GM21423 (cell line): ENCODE results near the gene THPO.

ENCODE experiments used
- ATAC-seq: cut with Tn5 transposase; IDR thresholded peaks from one replicate; pipeline ENCODE4 v1.9.1; 2021; ENCODE audit warnings: mild to moderate bottlenecking, moderate library complexity; ENCODE audit not compliant: unreplicated experiment

Gene THPO

DNA sequence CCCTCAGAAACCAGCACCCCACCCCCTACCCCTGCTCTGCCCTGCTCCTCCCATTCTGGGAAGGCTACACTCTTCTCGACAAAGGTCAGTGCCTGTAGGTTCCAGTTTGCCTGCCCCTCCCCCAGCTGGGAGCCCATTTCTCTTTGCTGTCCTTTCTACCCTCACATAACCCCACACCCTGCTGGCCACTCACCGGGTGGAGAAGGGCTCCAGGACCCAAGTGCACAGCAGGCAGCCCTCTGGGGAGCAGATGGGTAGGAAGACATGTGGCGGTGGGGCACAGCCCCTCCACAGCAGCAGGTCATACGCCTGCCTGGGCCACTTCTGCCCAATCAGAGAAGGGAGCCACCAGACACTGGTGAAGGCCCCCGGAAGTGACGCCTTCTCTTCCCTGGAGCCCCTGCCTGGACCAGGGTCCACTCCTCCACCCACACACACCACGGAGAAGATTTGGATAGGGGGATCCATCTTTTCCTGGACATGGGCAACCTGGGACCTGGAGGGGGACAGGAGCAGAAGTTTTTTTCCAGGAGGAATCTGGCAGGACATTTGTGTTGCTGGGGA is at the start of gene THPO:
TSS of gene THPO (minus strand) at position 326 of the 564 bp plus-strand sequence. CDS start 1,948 bp downstream, outside the sequence.
- ATAC-seq: no peak

DNA sequence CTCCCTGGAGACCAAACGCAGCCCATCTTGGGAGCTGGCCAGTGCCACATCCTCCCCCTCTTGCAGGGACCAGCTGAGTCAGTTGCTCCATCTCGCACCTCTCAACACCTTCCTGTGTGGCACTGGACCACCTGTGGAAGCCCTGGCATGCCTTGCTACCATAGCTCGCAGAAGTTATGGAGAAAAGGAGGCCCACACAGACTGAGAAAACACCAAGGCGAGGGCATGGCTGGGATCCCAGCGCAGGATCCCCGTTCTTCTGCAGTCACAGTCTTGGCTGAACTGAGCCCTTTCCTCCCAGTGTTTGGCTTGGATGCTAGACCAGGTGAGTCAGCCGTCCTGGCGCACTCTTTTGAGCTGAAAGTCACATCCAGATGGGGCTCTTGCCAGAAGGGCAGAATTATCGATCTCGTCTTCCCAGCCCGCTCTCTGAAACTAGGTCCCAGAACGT is 48.7 kb upstream of the THPO start:
- no peak for ATAC-seq

DNA sequence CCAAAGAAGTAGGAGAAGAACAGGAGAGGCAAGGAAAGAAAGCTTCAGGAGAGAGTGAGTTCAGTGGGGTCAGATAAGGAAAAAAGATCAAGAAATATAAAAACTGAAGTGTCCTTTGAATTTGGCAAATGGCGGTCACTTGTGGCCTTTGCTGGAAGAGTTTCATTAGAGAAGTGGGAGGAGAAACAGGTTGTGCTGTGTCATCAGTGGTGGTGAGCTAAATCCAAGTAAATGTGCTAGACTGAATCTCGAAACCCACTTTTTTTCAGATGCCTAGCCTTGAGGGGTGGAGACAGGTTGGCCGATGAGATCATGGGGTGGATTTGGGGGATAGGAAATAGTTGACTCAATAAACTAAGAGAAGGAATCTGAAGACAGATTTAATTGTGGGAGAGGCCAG is 45.6 kb upstream of the THPO start:
- no peak for ATAC-seq

DNA sequence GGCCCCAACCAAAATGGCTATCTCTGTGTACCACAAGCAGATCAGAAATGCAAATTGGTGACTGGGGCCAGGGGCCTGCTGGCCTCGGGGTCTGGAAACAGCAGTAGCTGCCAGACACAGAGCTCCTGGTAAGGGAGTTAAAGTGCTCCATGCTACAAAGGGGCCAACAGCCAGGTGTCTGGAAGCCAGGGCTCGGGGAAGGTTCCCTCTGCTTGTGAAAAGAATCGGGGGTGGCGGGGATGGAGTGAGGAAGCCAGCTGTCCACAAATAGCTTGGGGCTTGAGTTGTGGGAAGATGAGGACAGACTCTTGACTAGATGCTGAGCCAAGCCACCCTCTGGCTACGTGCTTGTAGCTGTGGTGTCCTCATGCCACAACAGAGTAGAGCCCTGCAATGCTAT is 41.2 kb upstream of the THPO start:
- no peak for ATAC-seq

DNA sequence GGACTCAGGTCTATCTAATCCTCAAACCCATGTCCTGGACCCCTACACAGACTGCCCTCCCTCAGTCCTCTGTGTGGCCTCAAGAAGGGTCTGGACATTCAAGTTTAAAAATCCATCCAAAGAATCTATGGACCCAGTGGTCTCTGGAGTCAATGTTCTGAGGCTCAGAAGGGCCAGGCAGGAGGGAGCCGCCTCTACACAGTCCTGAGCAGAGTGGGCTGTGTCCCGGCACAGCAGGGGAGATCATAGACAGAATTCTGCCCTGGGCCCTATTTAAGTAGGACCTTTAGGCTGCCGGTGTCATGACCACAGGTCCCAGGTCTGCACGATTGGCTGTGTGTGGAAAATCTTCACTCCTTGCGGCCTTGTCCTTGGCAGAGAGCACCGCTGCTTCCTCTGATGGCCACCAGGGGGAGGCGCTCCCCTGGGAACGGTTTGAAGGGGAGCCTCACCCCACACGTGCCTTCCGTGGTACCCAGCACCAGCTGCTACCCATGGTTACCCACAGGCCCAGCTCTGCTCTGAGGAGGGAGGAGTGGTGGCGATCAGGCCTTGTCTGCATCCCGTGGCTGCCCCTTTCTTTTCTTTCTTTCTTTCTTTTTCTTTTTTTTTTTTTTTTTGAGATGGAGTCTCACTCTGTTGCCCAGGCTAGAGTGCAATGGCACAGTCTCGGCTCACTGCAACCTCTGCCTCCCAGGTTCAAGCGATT is 39.8 kb upstream of the THPO start:
- ATAC-seq: peak; percentile 84

DNA sequence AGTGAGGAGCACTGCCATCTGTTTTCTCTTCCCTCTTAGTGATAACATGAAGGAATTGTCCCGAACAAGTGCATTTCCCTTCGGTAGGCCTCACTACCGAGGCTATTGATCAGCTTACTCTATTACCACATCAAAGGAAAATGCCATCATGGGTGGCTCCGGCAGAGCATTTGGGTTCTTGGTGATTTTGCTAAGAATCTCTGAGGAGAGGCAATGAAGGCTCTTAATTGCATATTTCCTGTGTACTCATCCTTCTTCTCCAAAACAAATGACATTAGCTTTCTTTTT is 37.1 kb upstream of the THPO start:
- ATAC-seq: no peak

DNA sequence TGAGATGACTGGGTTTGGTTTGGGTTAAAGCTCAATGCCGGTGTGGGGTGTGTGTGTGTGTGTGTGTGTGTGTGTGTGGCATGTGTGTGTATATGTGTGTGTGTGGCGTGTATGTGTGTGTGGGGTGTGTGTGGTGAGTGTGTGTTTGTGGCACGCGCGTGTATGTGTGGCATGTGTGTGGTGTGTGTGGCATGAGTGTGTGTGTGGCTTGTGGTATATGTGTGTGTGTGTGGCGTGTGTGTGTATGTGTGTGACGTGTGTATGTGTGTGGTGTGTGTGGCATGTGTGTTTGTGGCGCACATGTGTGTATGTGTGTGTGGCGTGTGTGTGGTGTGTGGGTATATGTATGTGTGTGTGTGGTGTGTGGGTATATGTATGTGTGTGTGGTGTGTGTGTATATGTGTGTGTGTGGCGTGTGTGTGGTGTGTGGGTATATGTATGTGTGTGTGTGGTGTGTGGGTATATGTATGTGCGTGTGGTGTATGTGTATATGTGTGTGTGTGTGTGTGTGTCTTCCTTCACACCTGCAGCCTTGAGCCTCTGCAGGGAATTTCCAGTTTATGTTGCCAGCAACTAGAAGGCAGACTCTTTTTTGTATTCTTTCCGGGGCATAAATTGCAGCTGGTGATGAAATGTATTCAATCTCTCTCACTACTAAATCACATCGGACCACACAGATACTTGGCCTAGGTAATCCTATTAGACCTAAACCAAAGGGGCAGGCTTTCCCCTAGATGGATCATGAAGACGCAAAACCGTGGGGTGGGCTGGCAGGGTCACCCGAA is 36.6 kb upstream of the THPO start:
- ATAC-seq: no peak

DNA sequence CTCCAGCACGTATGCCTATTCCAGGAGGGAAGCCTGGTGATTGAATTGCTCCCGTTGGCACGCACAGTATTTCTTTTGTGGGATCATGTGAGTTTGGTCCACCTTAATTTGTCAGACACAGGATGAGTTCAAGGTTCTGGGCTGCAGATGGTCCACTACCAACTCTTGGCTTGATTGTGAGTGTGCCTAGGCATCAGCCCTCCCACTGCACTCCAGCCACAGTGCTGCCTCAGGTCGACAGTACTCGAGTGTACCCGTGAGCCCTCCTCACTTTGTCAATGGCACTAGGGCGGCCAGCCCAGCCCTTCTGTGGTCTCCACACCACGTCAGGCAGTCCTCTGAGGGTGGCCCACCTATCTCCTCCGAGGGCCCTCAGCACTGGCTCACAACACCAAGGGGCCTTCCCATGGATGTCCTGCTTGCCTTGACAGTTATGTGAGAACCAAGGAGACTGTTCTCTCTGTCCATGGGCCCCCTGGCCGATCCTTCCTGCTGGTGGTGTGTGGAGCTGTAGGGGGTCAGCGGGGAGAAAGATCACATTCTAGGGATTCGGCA is 32.0 kb upstream of the THPO start:
- ATAC-seq: no peak

DNA sequence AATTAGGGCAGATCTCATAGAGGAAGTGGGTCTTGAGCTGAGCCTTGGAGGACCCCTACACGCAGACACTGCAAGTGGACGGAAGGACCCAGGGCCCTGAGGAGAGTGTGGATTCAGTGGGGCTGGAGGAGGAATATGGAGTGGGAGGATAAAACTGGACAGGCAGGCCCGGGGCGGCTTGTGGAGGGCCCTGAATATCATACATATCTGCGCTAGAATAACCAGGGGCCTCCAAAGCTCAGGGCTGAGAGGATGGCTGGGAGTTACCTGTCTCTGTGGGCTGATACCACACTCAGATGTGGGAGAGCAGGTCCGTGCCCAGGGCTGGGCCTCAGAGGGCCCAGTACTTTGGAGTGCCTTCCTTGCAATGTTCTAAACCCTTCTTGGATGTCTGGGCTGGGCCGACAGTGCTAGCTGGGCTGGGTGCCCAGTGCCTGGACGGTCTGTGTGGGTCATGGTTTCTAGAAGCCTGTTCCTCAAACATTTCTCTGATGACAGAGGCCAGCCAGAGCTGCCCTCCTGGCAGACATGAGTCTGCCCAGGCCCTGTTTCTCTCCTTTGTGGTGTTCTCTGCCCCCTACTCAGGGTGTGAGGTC is 31.4 kb upstream of the THPO start:
- ATAC-seq: no peak

DNA sequence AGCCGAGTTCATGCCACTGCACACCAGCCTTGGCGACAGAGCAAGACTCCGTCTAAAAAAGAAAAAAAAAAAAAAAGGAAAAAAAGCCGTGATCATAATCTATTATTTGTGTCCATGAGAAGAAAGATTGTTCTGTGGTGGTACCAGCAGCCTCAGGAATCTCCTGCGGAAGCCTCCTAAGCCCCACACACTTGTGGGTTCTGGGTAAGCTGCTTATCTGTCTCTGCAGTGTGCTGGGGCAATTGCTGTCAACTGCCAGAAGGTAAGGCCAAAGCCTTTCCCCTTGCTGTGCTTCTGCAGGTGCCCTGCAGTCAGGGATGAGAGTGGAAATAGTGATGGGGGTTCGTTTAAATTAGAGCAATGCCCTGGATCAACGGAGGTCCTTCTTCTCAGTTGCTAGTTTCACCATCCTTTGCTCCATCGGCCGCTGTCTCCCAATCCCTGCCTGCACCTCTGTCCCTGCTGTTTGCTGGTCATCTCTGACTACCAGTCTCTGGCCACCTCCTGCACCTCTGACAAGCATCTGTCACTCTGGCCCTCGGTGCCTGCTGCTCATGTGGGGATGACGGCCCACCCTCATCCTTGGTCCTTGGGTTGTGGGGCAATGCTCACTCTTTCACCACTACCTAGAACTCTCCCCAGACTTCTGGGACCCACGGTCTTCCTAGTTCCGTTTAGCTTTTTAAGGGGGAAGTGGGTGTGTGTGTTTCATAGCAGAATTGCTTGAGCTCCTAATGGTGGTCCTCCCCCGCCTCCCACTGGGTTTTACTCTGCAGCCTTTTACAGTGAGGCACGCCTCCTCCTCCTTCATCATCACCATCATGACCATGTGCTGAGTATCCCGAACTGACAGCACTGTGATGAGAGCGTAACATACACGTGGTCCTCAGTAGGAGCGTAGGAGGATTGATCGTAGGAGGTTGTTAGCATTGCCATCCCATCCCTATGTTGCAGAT is 27.3 kb upstream of the THPO start:
- ATAC-seq: no peak

DNA sequence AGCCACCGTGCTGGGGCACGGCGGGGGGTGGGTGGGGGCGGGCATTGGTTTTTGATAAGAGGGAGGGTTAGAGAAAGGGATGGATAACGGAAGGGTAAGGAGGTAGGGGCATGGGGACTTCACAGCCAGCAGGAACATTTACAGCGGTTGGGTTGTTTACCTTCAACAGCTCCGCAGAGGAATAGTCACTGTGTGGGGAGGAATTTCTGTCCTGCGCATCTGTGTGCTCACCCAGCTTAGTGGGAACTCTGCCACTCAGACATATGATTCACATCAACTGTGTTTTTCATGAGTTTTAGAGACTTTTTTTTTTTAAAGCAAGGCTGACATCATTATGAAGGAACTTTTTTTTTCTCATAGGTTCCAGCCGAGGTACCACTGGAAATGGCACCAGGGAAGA is 21.4 kb upstream of the THPO start:
- ATAC-seq: no peak

DNA sequence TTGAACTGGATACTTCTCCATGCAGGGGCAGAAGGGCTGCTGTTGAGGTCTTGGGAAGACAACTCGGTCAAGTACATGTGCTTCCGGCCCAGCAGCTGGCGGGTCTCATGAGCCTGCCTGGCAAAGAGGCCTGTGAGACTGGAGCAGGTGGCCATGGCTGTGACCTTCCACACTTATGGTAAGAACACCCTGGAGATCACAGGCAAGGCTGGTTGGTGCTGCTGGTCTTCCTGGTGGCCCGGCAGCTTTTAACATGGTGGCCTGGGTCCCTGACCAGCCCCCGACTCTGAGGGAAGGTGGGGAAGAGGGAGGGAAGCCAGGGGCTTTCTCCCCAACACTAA is 17.3 kb upstream of the THPO start:
- ATAC-seq: no peak

DNA sequence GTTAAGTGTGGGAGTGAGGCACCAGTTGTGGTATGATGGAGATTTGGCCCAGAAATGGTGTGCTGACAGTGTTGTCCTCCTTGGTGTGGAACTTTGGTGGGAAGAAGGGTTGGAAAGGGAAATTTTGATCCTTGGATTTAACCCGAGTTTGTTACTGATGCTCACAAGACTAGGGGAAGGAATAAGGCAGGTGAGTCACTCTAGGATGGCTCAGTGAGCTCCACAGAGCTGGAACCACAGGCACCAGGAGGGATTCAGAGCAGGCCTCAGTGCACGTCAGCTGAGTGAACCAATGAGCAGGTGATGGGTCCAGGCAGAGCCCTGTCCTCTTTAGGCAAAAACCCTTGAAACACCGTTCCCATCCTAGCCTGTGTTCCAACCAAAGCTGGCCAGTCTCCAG is 13.3 kb upstream of the THPO start:
- no peak for ATAC-seq

DNA sequence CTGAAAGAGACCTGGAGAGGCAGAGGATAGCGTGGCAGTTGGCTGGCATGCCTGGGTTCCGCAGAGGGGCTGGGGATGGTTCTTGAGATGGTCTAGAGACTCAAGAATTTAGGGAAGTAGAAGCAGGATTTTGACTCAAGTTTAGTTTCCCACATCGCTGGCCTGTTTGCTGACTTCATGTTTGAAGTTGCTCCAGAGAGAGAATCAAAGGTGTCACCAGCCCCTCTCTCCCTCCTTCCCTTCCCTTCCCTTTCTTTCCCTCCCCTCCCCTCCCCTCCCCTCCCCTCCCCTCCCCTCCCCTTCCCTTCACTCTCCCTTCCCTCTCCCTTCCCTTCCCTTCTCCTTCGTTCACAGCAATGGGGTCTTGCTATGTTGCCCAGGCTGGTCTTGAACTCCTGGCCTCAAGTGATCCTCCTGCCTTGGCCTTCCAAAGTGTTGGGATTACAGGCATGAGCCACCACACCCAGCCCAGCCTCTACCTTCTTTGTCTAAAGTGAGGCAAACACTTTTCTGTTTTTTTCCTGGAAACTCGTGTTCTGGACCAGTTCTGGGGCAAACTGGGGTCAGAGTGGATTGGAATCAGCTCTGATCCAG is 12.0 kb upstream of the THPO start:
- ATAC-seq: no peak

DNA sequence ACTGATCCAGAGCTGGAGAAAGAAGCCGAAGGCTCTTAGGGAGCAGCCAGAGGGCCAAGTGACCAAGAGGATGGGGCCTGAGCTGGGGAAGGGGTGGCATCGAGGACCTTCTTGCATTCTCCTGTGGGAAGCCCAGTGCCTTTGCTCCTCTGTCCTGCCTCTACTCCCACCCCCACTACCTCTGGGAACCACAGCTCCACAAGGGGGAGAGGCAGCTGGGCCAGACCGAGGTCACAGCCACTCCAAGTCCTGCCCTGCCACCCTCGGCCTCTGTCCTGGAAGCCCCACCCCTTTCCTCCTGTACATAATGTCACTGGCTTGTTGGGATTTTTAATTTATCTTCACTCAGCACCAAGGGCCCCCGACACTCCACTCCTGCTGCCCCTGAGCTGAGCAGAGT is 11.4 kb upstream of the THPO start:
- no peak for ATAC-seq

DNA sequence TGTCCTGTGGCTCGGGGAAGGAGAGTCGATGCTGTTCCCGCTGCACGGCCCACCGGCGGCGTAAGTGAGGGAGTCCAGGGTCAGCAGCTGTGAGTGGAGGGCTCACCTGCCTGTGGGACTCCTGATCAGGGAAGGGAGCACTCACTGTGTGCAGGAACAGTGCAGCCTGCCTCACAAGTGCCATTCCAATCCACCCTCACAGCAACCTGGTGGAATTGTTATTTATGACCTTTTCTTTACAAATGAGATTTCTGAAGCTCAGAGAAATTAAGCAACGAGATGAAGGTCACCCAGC is 10.9 kb upstream of the THPO start:
- ATAC-seq: no peak

DNA sequence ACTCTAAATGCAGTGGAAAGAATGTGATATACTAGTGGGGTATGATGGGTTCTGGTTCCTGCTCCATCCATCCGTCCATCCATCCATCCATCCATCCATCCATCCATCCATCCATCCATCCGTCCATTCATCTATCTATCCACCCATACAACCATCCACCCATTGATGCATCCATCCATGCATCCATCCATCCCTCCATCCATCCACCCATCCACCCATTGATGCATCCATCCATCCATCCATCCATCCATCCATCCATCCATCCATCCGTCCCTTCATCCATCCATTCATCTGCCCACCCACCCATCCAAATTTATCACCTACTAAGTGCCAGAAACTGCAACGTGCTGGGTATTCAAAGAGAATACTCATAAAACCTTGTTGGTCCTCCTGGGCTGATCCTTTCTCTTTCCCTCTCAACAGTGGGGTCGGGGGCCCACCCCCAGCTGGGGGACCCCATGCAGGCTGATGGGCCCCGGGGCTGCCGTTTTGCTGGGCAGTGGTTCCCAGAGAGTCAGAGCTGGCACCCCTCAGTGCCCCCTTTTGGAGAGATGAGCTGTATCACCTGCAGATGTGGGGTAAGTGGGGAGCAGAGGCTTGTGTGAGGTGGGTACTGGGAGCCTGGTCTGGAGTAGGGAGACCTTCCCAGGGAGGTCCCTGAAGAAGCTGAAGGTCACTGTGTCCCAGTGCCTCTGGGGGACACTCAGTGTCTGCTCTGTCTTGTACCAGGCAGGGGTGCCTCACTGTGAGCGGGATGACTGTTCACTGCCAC is 10.3 kb upstream of the THPO start:
- ATAC-seq: no peak

DNA sequence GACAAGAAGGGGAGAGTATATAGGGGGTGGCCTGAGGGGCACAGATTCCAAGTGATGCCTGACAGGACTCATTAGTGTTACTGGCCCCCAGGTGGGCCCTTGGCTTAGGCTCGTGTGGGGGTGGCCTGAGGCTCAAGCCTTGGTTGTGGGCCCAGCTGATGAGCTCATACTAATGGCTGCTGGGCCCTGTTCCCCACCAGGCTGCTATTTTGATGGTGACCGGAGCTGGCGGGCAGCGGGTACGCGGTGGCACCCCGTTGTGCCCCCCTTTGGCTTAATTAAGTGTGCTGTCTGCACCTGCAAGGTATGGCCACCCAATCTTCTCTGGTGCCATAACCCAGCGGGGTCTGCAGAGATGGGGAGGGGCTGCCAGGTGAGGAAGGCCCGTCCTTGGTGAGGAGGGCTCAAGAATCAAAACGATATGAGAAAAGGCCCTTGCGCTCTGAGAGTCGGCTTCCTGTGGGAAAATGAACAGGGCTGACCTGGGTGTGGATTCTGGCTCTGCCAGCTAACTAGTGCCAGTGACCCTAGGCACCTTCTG is 9.2 kb upstream of the THPO start:
- no peak for ATAC-seq

DNA sequence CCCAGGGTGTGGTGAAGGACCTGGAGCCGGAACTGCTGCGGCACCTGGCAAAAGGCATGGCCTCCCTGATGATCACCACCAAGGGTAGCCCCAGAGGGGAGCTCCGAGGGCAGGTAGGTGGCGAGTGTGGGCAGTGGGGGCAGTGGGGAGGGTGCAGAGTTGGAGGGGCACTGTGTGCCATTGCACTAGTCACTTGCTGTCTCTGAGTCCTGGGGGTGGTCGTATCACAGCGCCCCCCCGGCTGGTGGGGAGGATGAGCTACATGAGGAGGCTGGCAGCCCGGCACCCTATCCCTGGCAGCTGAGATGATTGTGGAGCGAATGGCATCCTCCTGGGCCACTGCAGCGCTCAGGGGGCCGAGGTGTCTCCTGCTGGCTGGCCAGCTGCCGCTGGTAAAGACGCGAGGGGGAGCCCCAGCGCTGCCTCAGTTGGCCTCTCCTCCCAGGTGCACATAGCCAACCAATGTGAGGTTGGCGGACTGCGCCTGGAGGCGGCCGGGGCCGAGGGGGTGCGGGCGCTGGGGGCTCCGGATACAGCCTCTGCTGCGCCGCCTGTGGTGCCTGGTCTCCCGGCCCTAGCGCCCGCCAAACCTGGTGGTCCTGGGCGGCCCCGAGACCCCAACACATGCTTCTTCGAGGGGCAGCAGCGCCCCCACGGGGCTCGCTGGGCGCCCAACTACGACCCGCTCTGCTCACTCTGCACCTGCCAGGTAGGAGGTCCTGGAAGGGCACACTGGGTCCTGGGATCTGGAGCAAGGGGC is 8.2 kb upstream of the THPO start:
- no peak for ATAC-seq
